Kidney (tissue), 14 donors: Measurements from ENCODE around the gene GALNS. TPM values are rescaled to one million over a fixed set of nuclear protein-coding genes. Genes with fewer than 3 reads are reported as not detected.

Experiments
- DNase-seq, 5 donors: peaks; one replicate each; pipeline ENCODE4 v3.0.0-alpha.2; 2013 to 2020
- FAIRE-seq: peaks from 2 replicates; lab custom pipeline; 2012; peaks lifted over from hg19 to GRCh38; lab: Jason Lieb, UNC
- H3K27ac ChIP-seq, 2 donors: one replicate each; pipeline ENCODE4 v1.7.0; 2013; ENCODE audit warnings: low read depth in 2 of 2, low read length in 2 of 2, inconsistent platforms in 1 of 2
- H3K27me3 ChIP-seq: one replicate; pipeline ENCODE4 v1.7.1; 2013; ENCODE audit warnings: low read length, inconsistent platforms; ENCODE audit not compliant: control insufficient read depth, insufficient read depth
- H3K36me3 ChIP-seq, 3 donors: one replicate each; pipeline versions ENCODE4 v1.7.0 to v1.7.1; 2013; ENCODE audit warnings: low read length in 3 of 3, control low read depth in 1 of 3, inconsistent platforms in 1 of 3; ENCODE audit not compliant: insufficient read depth in 3 of 3, control insufficient read depth in 2 of 3
- H3K4me1 ChIP-seq, 3 donors: one replicate each; pipeline versions ENCODE4 v1.7.0 to v1.7.1; 2013; ENCODE audit warnings: low read length in 3 of 3, inconsistent platforms in 1 of 3, low read depth in 1 of 3; ENCODE audit not compliant: control insufficient read depth in 2 of 3, insufficient read depth in 2 of 3
- H3K4me3 ChIP-seq, 3 donors: one replicate each; pipeline versions ENCODE4 v1.7.0 to v1.8.1; 2013; ENCODE audit warnings: low read length in 3 of 3, control low read depth in 1 of 3, inconsistent platforms in 1 of 3
- H3K9ac ChIP-seq, 3 donors: one replicate each; pipeline versions ENCODE4 v1.7.0 to v1.7.1; 2013; ENCODE audit warnings: low read length in 3 of 3, control low read depth in 1 of 3, inconsistent platforms in 1 of 3
- H3K9me3 ChIP-seq, 3 donors: one replicate each; pipeline versions ENCODE4 v1.7.0 to v1.7.1; 2013; ENCODE audit warnings: low read length in 3 of 3, control low read depth in 1 of 3, inconsistent platforms in 1 of 3; ENCODE audit not compliant: control insufficient read depth in 2 of 3, insufficient read depth in 1 of 3
- intact Hi-C: fragments of 100-400 bp; cut with DNase I; formaldehyde crosslinking; loops from one replicate; pipeline ENCODE4 v1.11.1; 2022
- polyA plus RNA-seq: library from polyadenylated mRNA; stranded (reverse); fragments of 350-450 nt; fragmentation: Illumina TruSeq; extraction: RNeasy Lipid Tissue Mini Kit (QIAGEN cat#74804); gene quantifications from one replicate; pipeline ENCODE4 v1.2.3, GENCODE V29; 2014; ENCODE audit warnings: low read depth, low replicate concordance; ENCODE audit not compliant: insufficient read depth
- total RNA-seq: library from RNA; stranded (reverse); fragmentation: NEBNext Ultra II Directional; extraction: Animal tissue kit (Norgen Biotek cat#: 25700); gene quantifications from one replicate; pipeline ENCODE4 v1.2.1, GENCODE V29; 2021
- TF ChIP-seq, protein P1 (sequence below): IDR thresholded peaks from 3 replicates; pipeline ENCODE4 v1.5.1; 2012; ENCODE audit warnings: mild to moderate bottlenecking, moderate library complexity, borderline replicate concordance; ENCODE audit not compliant: insufficient read depth; ENCODE audit errors: extremely low read depth
- donor health status: control.
- donor health status: control.
- donor health status: control.
- donor health status: control.
- donor health status: control.
- donor health status: DM: yes; HTN: yes; CAD: no.
- donor health status: Normal renal cell carcinoma (clear cell type).

GALNS gene
- total and polyA plus RNA-seq, 2 donors from 2014 or later, result 15.8 to 37.2 TPM

DNA sequence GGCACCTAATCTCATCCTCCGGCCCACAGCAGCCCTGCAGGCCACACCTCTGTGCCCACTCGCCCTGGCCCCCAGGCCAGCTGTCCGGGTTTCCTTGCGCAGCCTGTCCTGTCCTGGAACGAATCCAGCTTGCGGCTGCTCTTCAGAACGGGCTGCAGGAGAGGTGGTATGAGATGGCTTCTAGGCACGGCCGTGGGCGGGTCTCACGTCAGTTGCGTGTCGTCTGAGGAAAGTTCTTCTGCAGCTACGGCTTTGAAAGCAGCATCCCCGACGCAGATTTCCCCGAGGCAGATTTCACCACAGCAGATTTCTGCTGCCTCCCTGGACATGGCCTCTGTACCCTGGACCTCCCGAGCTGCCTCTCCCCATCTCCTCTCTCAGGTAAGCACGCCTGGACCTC, 18.2 kb downstream of the GALNS start:
- DNase-seq (no peak), FAIRE-seq (no peak)
- Histone ChIP-seq H3K9me3 (no peaks in the 10 kb centered on the region), H3K27ac (no peak overlapping the region), H3K4me3 (no peak overlapping the region), H3K4me1 (no peaks in the 10 kb centered on the region), H3K27me3 (no peaks in the 10 kb centered on the region), H3K9ac (no peak overlapping the region), H3K36me3 (peaks cover 0 to 12% (median 5%) of the 10 kb centered on the region in 3 donors)
- TF ChIP-seq, protein P1, sequence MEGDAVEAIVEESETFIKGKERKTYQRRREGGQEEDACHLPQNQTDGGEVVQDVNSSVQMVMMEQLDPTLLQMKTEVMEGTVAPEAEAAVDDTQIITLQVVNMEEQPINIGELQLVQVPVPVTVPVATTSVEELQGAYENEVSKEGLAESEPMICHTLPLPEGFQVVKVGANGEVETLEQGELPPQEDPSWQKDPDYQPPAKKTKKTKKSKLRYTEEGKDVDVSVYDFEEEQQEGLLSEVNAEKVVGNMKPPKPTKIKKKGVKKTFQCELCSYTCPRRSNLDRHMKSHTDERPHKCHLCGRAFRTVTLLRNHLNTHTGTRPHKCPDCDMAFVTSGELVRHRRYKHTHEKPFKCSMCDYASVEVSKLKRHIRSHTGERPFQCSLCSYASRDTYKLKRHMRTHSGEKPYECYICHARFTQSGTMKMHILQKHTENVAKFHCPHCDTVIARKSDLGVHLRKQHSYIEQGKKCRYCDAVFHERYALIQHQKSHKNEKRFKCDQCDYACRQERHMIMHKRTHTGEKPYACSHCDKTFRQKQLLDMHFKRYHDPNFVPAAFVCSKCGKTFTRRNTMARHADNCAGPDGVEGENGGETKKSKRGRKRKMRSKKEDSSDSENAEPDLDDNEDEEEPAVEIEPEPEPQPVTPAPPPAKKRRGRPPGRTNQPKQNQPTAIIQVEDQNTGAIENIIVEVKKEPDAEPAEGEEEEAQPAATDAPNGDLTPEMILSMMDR, result no peak
- intact Hi-C loops, result no loop called here

DNA sequence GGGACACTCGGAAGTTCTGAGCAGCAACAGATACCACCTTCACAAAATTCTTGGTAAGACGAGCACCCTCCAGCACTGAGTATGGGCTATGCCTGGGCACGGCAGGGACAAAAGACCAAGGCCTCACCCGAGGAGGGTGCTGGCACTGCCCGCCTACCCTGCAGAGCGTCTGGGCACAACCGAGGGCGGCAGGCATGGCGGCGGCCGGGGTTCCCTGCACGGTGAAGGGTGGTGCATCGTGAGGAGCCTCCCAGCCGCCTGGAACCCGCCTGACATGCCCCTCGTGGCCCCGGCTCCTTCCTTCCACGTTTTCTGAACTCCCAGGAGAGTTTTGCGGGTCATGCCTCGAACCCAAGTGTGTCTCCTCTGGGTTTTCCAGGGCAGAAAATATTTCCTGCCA, 18.9 kb downstream of the GALNS start:
- FAIRE-seq, result no peak
- Histone ChIP-seq H3K27ac (no peak overlapping the region), H3K9me3 (no peaks in the 10 kb centered on the region), H3K27me3 (no peaks in the 10 kb centered on the region), H3K9ac (no peak overlapping the region), H3K36me3 (peaks cover 0 to 12% (median 5%) of the 10 kb centered on the region in 3 donors), H3K4me1 (no peaks in the 10 kb centered on the region), H3K4me3 (no peak overlapping the region)
- TF ChIP-seq, protein P1, result no peak
- intact Hi-C loops, result no loop called here
- no peak for DNase-seq

DNA sequence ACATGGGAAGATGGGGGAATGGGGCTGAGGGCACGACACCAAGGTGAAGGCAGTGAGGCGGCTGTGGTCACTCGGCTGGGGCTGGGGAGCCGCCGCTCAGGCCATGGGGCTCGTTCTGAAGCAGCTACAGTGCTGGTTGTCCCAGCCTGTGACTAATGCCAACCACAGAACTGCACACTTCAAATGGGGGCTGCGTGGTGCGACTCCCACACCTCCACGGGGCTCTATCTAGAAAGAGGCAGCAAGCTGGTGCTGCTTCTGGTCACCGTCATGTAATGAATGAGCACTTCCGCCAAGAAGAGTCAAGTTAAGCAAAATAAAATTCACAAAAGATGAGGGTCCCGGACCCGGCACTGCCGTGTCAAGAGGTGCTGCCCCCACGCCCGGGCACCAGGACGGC, 20.0 kb downstream of the GALNS start:
- Histone ChIP-seq H3K4me3 (no peak overlapping the region), H3K27me3 (no peaks in the 10 kb centered on the region), H3K9me3 (no peaks in the 10 kb centered on the region), H3K4me1 (no peaks in the 10 kb centered on the region), H3K9ac (no peak overlapping the region), H3K36me3 (peaks cover 0 to 12% (median 5%) of the 10 kb centered on the region in 3 donors), H3K27ac (no peak overlapping the region)
- DNase-seq, result no peak
- no peak for FAIRE-seq
- TF ChIP-seq, protein P1, result no peak
- intact Hi-C loops, result no loop called here

DNA sequence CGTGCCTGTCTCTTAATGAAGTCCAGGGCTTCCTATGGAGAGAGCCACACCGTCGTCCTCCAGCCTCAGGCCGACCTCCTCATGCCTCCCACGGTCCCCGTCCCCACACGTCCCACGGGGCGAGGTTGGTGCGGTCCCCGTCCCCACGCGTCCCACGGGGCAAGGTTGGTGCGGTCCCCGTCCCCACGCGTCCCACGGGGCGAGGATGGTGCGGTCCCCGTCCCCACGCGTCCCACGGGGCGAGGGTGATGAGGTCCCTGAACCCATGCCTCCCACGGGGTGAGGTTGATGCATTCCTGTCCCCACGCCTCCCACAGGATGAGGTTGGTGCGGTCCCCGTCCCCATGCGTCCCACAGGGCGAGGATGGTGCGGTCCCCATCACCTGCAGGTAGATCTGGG, 20.9 kb downstream of the GALNS start:
- Histone ChIP-seq H3K4me1 (no peaks in the 10 kb centered on the region), H3K9ac (no peak overlapping the region), H3K4me3 (no peak overlapping the region), H3K9me3 (no peaks in the 10 kb centered on the region), H3K27me3 (no peaks in the 10 kb centered on the region), H3K27ac (no peak overlapping the region), H3K36me3 (peaks cover 0 to 11% (median 5%) of the 10 kb centered on the region in 3 donors)
- DNase-seq (no peak), FAIRE-seq (no peak)
- intact Hi-C loops, result no loop called here
- TF ChIP-seq, protein P1, result no peak
